IMR-90 (cell line): ENCODE measurements around the gene TCF7. TPM values are rescaled to one million over a fixed set of nuclear protein-coding genes. Genes with fewer than 3 reads are reported as not detected.

Experiments used
- ATAC-seq: fragments of 200-7000 bp; cut with Tn5 transposase; 2 replicates; pipeline ENCODE4 v1.9.1; 2020; ENCODE audit warnings: low read depth, mild to moderate bottlenecking, moderate library complexity
- BruUV-seq: library from RNA; stranded (reverse); fragments of 400-500 nt; replicated peaks from 2 replicates; lab custom pipeline; 2021; lab: Mats Ljungman, UMichigan
- CTCF ChIA-PET: fragments of 300-600 bp; formaldehyde crosslinking; extraction: SDS; loops from one replicate; lab custom pipeline; 2021; ENCODE audit warnings: antibody characterized with exemption; lab: Yijun Ruan, JAX
- POLR2A ChIA-PET: fragments of 300-600 bp; sonication (Branson Sonifier 250); formaldehyde crosslinking; loops from one replicate; lab custom pipeline; 2022; ENCODE audit warnings: antibody characterized with exemption; ENCODE audit not compliant: unreplicated experiment; lab: Charles Lee
- DNase-seq: peaks from one replicate; pipeline ENCODE4 v3.0.0; 2013
- H2AFZ ChIP-seq: replicated peaks from 2 replicates; pipeline ENCODE3; 2013; ENCODE audit warnings: low read length, mild to moderate bottlenecking; ENCODE audit not compliant: poor library complexity
- H2AK5ac ChIP-seq: 2 replicates; pipeline ENCODE4 v1.6.1; 2013; ENCODE audit warnings: low read depth, low read length, inconsistent platforms
- H2AK9ac ChIP-seq: replicated peaks from 2 replicates; pipeline ENCODE3; 2013; ENCODE audit warnings: mild to moderate bottlenecking, low read depth, low read length, moderate library complexity; ENCODE audit not compliant: poor library complexity
- H2BK120ac ChIP-seq: 2 replicates; pipeline ENCODE4 v1.6.1; 2013; ENCODE audit warnings: low read depth, low read length, inconsistent platforms
- H2BK15ac ChIP-seq: 3 replicates; pipeline ENCODE4 v1.6.1; 2013; ENCODE audit warnings: low read depth, low read length, inconsistent platforms
- H2BK20ac ChIP-seq: 2 replicates; pipeline ENCODE4 v1.6.1; 2013; ENCODE audit warnings: low read depth, mild to moderate bottlenecking, inconsistent platforms, low read length, moderate library complexity
- H2BK5ac ChIP-seq: 2 replicates; pipeline ENCODE4 v1.6.1; 2013; ENCODE audit warnings: mild to moderate bottlenecking, low read depth, low read length, inconsistent platforms; ENCODE audit not compliant: poor library complexity, severe bottlenecking
- H3K14ac ChIP-seq: replicated peaks from 2 replicates; pipeline ENCODE4 v1.6.1; 2013; ENCODE audit warnings: low read depth, low read length, inconsistent platforms
- H3K18ac ChIP-seq: 2 replicates; pipeline ENCODE4 v1.6.1; 2013; ENCODE audit warnings: low read depth, low read length, control low read depth
- H3K23ac ChIP-seq: 2 replicates; pipeline ENCODE4 v1.6.1; 2013; ENCODE audit warnings: low read depth, low read length, inconsistent platforms
- H3K27ac ChIP-seq: 2 replicates; pipeline ENCODE4 v1.5.1; 2013; ENCODE audit warnings: mild to moderate bottlenecking, control low read depth, low read length; ENCODE audit not compliant: insufficient read depth
- H3K27me3 ChIP-seq: 2 replicates; pipeline ENCODE4 v1.6.1; 2013; ENCODE audit warnings: low read length; ENCODE audit not compliant: control insufficient read depth, insufficient read depth
- H3K36me3 ChIP-seq: 2 replicates; pipeline ENCODE4 v1.6.1; 2013; ENCODE audit warnings: low read length, mixed read lengths; ENCODE audit not compliant: control insufficient read depth, insufficient read depth
- H3K4ac ChIP-seq: 2 replicates; pipeline ENCODE4 v1.6.1; 2013; ENCODE audit warnings: low read depth, low read length, inconsistent platforms
- H3K4me1 ChIP-seq: 2 replicates; pipeline ENCODE4 v1.6.1; 2013; ENCODE audit warnings: low read length, mixed read lengths; ENCODE audit not compliant: control insufficient read depth, insufficient read depth
- H3K4me2 ChIP-seq: 2 replicates; pipeline ENCODE4 v1.6.1; 2013; ENCODE audit warnings: low read depth, mild to moderate bottlenecking, control low read depth, low read length, moderate library complexity
- H3K4me3 ChIP-seq: 2 replicates; pipeline ENCODE4 v1.5.1; 2013; ENCODE audit warnings: low read depth, mild to moderate bottlenecking, control low read depth, low read length, moderate library complexity; ENCODE audit not compliant: insufficient read depth
- H3K56ac ChIP-seq: 2 replicates; pipeline ENCODE4 v1.6.1; 2013; ENCODE audit warnings: low read length, inconsistent platforms; ENCODE audit not compliant: insufficient read depth; ENCODE audit errors: extremely low read depth
- H3K79me1 ChIP-seq, 2 experiments: 2 replicates each; pipeline ENCODE4 v1.6.1; 2013; ENCODE audit warnings: low read length in 2 of 2, inconsistent platforms in 1 of 2, low read depth in 1 of 2
- H3K9ac ChIP-seq: 2 replicates; pipeline ENCODE4 v1.6.1; 2013; ENCODE audit warnings: low read depth, low read length, control low read depth
- H3K9me1 ChIP-seq: 2 replicates; pipeline ENCODE4 v1.6.1; 2013; ENCODE audit warnings: low read length, inconsistent platforms; ENCODE audit not compliant: insufficient read depth
- H3K9me3 ChIP-seq: 2 replicates; pipeline ENCODE4 v1.6.1; 2013; ENCODE audit warnings: low read length; ENCODE audit not compliant: control insufficient read depth, insufficient read depth
- H4K20me1 ChIP-seq: 2 replicates; pipeline ENCODE4 v1.6.1; 2013; ENCODE audit warnings: low read length, inconsistent platforms; ENCODE audit not compliant: insufficient read depth
- H4K5ac ChIP-seq: 2 replicates; pipeline ENCODE4 v1.6.1; 2013; ENCODE audit warnings: mild to moderate bottlenecking, low read depth, low read length, control low read depth
- H4K8ac ChIP-seq, 2 experiments: 2 replicates each; pipeline ENCODE4 v1.6.1; 2013; ENCODE audit warnings: low read depth in 2 of 2, low read length in 2 of 2, control low read depth in 1 of 2, inconsistent platforms in 1 of 2
- H4K91ac ChIP-seq: 2 replicates; pipeline ENCODE4 v1.6.1; 2013; ENCODE audit warnings: low read depth, low read length, inconsistent platforms; ENCODE audit not compliant: insufficient read depth
- BHLHE40 ChIP-seq: fragments of 150-350 bp; IDR thresholded peaks from 2 replicates; pipeline ENCODE4 v1.6.1; 2016; ENCODE audit warnings: mild to moderate bottlenecking, low read depth, low read length
- CEBPB ChIP-seq: IDR thresholded peaks from 2 replicates; pipeline ENCODE4 v1.6.1; 2012; ENCODE audit warnings: low read depth, low read length, improper control_type of control experiment
- CHD1 ChIP-seq: IDR thresholded peaks from 2 replicates; pipeline ENCODE4 v1.6.1; 2012; ENCODE audit warnings: low read depth, low read length, improper control_type of control experiment
- CTCF ChIP-seq: conservative IDR thresholded peaks from 2 replicates; pipeline ENCODE4 v1.5.1; 2012; ENCODE audit warnings: mild to moderate bottlenecking, low read depth, low read length, improper control_type of control experiment
- ELK1 ChIP-seq: fragments of 150-350 bp; IDR thresholded peaks from 2 replicates; pipeline ENCODE4 v1.6.1; 2016; ENCODE audit warnings: low read depth, mild to moderate bottlenecking, low read length, moderate library complexity, borderline replicate concordance
- FOS ChIP-seq: fragments of 150-350 bp; IDR thresholded peaks from 2 replicates; pipeline ENCODE4 v1.6.1; 2016; ENCODE audit warnings: low read depth, low read length
- MAFK ChIP-seq: IDR thresholded peaks from 2 replicates; pipeline ENCODE4 v1.6.1; 2012; ENCODE audit warnings: low read depth, low read length, improper control_type of control experiment
- MAZ ChIP-seq: IDR thresholded peaks from 2 replicates; pipeline ENCODE4 v1.6.1; 2012; ENCODE audit warnings: low read depth, mild to moderate bottlenecking, low read length, improper control_type of control experiment, moderate library complexity, borderline replicate concordance
- MXI1 ChIP-seq: IDR thresholded peaks from 2 replicates; pipeline ENCODE4 v1.6.1; 2012; ENCODE audit warnings: low read depth, mild to moderate bottlenecking, low read length, moderate library complexity, borderline replicate concordance
- NFE2L2 ChIP-seq: fragments of 150-350 bp; IDR thresholded peaks from 2 replicates; pipeline ENCODE4 v1.6.1; 2016; ENCODE audit warnings: low read depth, mild to moderate bottlenecking, low read length
- POLR2A ChIP-seq: IDR thresholded peaks from 2 replicates; pipeline ENCODE4 v1.6.1; 2012; ENCODE audit warnings: mild to moderate bottlenecking, low read depth, low read length
- RAD21 ChIP-seq: IDR thresholded peaks from 2 replicates; pipeline ENCODE4 v1.6.1; 2012; ENCODE audit warnings: low read length, improper control_type of control experiment
- RCOR1 ChIP-seq: IDR thresholded peaks from 2 replicates; pipeline ENCODE4 v1.6.1; 2012; ENCODE audit warnings: mild to moderate bottlenecking, low read length, improper control_type of control experiment; ENCODE audit not compliant: insufficient replicate concordance
- RFX5 ChIP-seq: IDR thresholded peaks from 2 replicates; pipeline ENCODE4 v1.8.0; 2012; ENCODE audit warnings: low read depth, mild to moderate bottlenecking, low read length, moderate library complexity
- USF2 ChIP-seq: fragments of 150-350 bp; IDR thresholded peaks from 2 replicates; pipeline ENCODE4 v1.6.1; 2017; ENCODE audit warnings: mild to moderate bottlenecking, antibody characterized with exemption, low read length, low read depth
- WGBS, 2 experiments: methylation state at CpG; one replicate each; pipeline versions ENCODE4 v1.1.5 to v1.1.7; 2013; ENCODE audit warnings: missing lambda C conversion rate in 2 of 2; ENCODE audit not compliant: insufficient read length in 1 of 2; ENCODE audit errors: extremely low coverage in 2 of 2; 5-methylcytosine and 5-hydroxymethylcytosine counted together
- dilution Hi-C: fragments of 300-500 bp; cut with HindIII; formaldehyde crosslinking; loops from one replicate; pipeline ENCODE4 v1.14.3; 2018; ENCODE audit warnings: low sequenced_read_pairs; ENCODE audit not compliant: unreplicated experiment
- in situ Hi-C: fragments of 300-500 bp; cut with MboI; formaldehyde crosslinking; loops from 3 replicates; pipeline ENCODE4 v1.14.3; 2019; ENCODE audit warnings: low sequenced_read_pairs, inconsistent platforms, mixed read lengths
- intact Hi-C: fragments of 100-400 bp; cut with micrococcal nuclease; formaldehyde crosslinking; loops from 2 replicates; pipeline ENCODE4 v1.10.0; 2022
- polyA plus RNA-seq, 3 experiments: library from polyadenylated mRNA; depleted of rRNA; stranded (reverse); fragments of >200 nt; gene quantifications; 2 replicates each; pipeline ENCODE4 v1.2.3, GENCODE V29; 2012; ENCODE audit warnings: low replicate concordance in 1 of 3
- total RNA-seq: library from RNA; depleted of rRNA; stranded (reverse); fragments of >200 nt; gene quantifications from 2 replicates; pipeline ENCODE4 v1.2.3, GENCODE V29; 2012

Gene TCF7
- total and polyA plus RNA-seq, 2 of the 4 experiments (the other 2 are of a cell fraction), result 1.3 to 3.4 TPM

GRCh38 chr5:134069553-134069952, 44.9 kb upstream of the TCF7 start:
- H4K5ac ChIP-seq, result no peak overlapping the region
- H2BK15ac ChIP-seq, result no peak overlapping the region
- intact Hi-C loops, result no loop called here
- H3K9me3 ChIP-seq, result no peaks in the 10 kb centered on the region
- dilution Hi-C loops, result no loop called here
- H3K4ac ChIP-seq, result no peak overlapping the region
- DNase-seq (no peak), ATAC-seq (no peak)
- H3K4me3 ChIP-seq, result no peak overlapping the region
- WGBS, 2 experiments, result no CpG with 5 or more reads among the region's 6 CpGs
- no peak overlapping the region for H3K23ac ChIP-seq
- H3K4me1 ChIP-seq, result no peaks in the 10 kb centered on the region
- H3K36me3 ChIP-seq, result no peaks in the 10 kb centered on the region
- no peak overlapping the region for H2BK20ac ChIP-seq
- peaks cover 47% of the 10 kb centered on the region for H3K27me3 ChIP-seq
- H3K14ac ChIP-seq, result no peak overlapping the region
- no peak overlapping the region for H2AFZ ChIP-seq
- H2BK120ac ChIP-seq, result no peak overlapping the region
- H2BK5ac ChIP-seq, result no peak overlapping the region
- H3K9me1 ChIP-seq, result no peaks in the 10 kb centered on the region
- CTCF ChIA-PET, result interaction anchor here (0.7 kb wide), 1 partner anchor 493 kb away, joined by 4 read pairs; no protein-coding TSS in a partner anchor
- no peak overlapping the region for H2AK5ac ChIP-seq
- no peaks in the 10 kb centered on the region for H4K20me1 ChIP-seq
- no peak overlapping the region for H3K4me2 ChIP-seq
- H3K79me1 ChIP-seq, result no peaks in the 10 kb centered on the region
- no peak for TF ChIP-seq ELK1
- TF ChIP-seq USF2, result no peak
- no peak for TF ChIP-seq CEBPB
- TF ChIP-seq NFE2L2, result no peak
- no peak for TF ChIP-seq BHLHE40
- no peak for TF ChIP-seq FOS
- TF ChIP-seq CTCF, result no peak
- no peak for TF ChIP-seq MAZ
- TF ChIP-seq MAFK, result no peak
- TF ChIP-seq RAD21, result no peak
- TF ChIP-seq RCOR1, result no peak
- no peak for TF ChIP-seq POLR2A
- no peak for TF ChIP-seq MXI1
- TF ChIP-seq CHD1, result no peak
- TF ChIP-seq RFX5, result no peak
- no peak overlapping the region for H3K27ac ChIP-seq
- H4K8ac ChIP-seq, result no peak overlapping the region
- no TSS peak for BruUV-seq
- no peak overlapping the region for H3K9ac ChIP-seq
- H3K56ac ChIP-seq, result no peak overlapping the region
- in situ Hi-C loops, result no loop called here
- H4K91ac ChIP-seq, result no peak overlapping the region
- H3K18ac ChIP-seq, result no peak overlapping the region
- H2AK9ac ChIP-seq, result no peak overlapping the region
- POLR2A ChIA-PET, result no interaction called here
